ENCODE results near the gene GEN1. TPM values are rescaled to one million over a fixed set of nuclear protein-coding genes. Genes with fewer than 3 reads are reported as not detected.

The GEN1 gene
- polyA plus RNA-seq, 6 donors from 2014 or later, result 1.3 to 6.2 (median 4.6) TPM

DNA sequence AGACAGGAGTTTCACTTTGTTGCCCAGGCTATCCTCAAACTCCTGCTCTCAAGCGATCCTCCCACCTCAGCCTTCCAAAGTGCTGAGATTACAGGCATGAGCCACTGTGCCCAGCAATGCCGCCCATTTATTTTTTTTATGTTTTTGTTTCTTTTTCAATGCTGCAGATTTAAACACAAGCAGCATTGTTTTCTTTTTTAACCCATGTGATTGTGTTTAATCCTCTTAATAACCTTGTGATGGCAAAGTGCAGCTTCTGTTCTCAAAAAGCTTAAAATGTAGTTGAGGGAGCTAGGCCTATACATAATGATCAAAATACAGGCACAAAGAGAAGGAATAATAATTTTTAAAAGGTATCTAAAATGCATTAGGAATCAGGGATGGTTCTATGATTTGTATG lies 73.8 kb downstream of the GEN1 start:
- Mint-ChIP-seq H3K4me3 (no peak overlapping the region), H3K4me1 (peaks cover 34 to 58% (median 54%) of the 10 kb centered on the region in 3 donors), H3K27me3 (no peaks in the 10 kb centered on the region), H3K27ac (no peak overlapping the region), H3K9me3 (peaks cover 0 to 11% (median 6%) of the 10 kb centered on the region in 7 donors), H3K36me3 (no peaks in the 10 kb centered on the region)
- ATAC-seq (ENCODE audit: low read depth in 2 of 2) (no peak), DNase-seq (no peak)

DNA sequence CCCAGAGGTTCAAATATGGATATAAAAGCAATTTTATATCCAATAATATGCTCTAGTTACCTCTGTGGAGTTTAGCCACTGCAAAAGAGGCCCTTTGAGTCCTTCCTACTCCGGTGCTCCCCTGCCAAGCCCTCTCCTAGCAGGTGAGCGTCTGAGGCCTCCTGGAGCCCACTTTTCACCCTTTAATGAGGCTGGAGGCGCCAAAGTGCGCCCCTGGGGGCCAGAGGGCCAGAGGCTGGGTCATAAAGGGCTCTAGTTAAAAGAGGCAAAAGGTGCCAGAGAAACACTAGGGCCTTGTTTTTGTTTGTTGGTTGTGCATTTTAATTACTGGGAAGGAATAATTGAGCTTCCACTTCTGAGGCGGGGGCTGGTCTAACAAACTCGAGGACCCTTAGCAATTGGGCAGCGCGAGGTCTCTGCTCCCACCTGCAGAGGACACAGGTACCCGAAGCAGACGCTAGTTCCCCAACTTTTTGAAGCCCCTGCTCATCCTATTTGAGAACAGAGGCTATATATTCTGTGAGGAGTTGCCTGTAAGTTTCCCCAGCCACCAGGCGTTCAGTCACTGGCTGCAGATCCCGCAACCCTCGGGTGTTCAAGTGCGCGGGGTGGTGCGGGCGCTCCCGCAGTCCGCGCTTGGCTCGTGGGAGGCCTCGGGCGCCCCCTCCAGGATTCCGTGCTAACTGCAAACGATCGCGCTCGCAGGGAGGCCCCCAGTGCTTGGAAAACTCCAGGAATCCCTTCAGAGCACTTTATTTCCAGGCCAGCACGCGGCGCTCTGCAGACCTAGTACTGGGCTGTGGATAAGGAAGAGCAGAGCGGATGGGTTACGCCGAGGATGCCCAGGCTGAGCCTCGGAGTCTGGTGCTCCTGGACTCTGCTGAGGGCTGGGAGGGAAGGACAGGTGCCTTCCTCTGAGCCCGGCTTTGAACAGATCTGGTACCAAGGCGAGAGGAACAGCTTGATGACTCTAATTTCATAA lies 76.4 kb downstream of the GEN1 start:
- peak overlapping the region in 7 of 8 donors; percentile 56 to 85 (median 69) for H3K4me3 Mint-ChIP-seq

DNA sequence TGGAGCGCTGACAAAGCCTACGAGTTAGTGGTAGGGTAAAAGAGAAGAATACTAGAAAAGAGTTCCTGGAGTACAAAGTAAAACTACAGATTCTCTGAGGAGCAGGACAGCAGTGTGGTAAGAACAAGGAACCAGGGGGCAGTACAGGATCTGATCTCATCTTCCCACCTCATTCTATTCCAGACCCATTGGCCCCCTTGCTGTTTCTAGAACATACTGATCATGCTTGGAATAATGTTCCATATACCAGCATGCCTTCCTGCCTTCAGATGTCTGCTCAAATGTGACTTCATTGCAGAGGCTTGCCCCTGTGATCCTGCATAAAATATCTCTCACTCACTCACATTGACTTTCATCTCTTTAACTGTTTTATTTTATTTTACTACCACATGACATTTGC lies 81.6 kb downstream of the GEN1 start:
- Mint-ChIP-seq H3K27me3 (no peaks in the 10 kb centered on the region), H3K4me1 (peaks cover 3 to 8% (median 5%) of the 10 kb centered on the region in 3 donors), H3K36me3 (no peaks in the 10 kb centered on the region), H3K27ac (no peak overlapping the region), H3K4me3 (no peak overlapping the region), H3K9me3 (no peaks in the 10 kb centered on the region)
- ATAC-seq (ENCODE audit: low read depth in 2 of 2) (no peak), DNase-seq (no peak)

More for the DNA sequence above, 76.4 kb downstream of the GEN1 start:
- peak; percentile 79 to 88 for ATAC-seq (ENCODE audit: low read depth in 2 of 2)
- DNase-seq, result peak; percentile 64
- peaks cover 20 to 39% (median 31%) of the 10 kb centered on the region in 3 donors for H3K4me1 Mint-ChIP-seq
- no peak overlapping the region for H3K27ac Mint-ChIP-seq
- no peaks in the 10 kb centered on the region for H3K27me3 Mint-ChIP-seq
- H3K36me3 Mint-ChIP-seq, result no peaks in the 10 kb centered on the region
- H3K9me3 Mint-ChIP-seq, result peaks cover 0 to 11% (median 6%) of the 10 kb centered on the region in 7 donors

Other genes starting within 250 kb of the GEN1 start
- gene RAD51AP2, start 235.7 kb upstream of the GEN1 start, polyA plus RNA-seq (ENCODE audit: low read depth in 6 of 6), result not detected
- not detected for gene VSNL1, start 213.4 kb upstream of the GEN1 start, polyA plus RNA-seq (ENCODE audit: low read depth in 6 of 6)
- gene SMC6, start 328 bp upstream of the GEN1 start, polyA plus RNA-seq (ENCODE audit: low read depth in 6 of 6), result 10 to 100 TPM; 34.4 to 64.8 (median 45.1) TPM
- gene MSGN1, start 62.3 kb downstream of the GEN1 start, polyA plus RNA-seq (ENCODE audit: low read depth in 6 of 6), result not detected
- under 1 TPM in 2 of 6 donors, not detected in 4; 0.24 to 0.49 TPM for gene KCNS3, start 124.5 kb downstream of the GEN1 start, polyA plus RNA-seq (ENCODE audit: low read depth in 6 of 6)

Data from naive B cell (primary cell).